ENCODE measurements around the gene RNF168. TPM values are rescaled to one million over a fixed set of nuclear protein-coding genes. Genes with fewer than 3 reads are reported as not detected.

RNF168 gene
- total RNA-seq, 1 donor from 2014 or later = 18.3 TPM

DNA sequence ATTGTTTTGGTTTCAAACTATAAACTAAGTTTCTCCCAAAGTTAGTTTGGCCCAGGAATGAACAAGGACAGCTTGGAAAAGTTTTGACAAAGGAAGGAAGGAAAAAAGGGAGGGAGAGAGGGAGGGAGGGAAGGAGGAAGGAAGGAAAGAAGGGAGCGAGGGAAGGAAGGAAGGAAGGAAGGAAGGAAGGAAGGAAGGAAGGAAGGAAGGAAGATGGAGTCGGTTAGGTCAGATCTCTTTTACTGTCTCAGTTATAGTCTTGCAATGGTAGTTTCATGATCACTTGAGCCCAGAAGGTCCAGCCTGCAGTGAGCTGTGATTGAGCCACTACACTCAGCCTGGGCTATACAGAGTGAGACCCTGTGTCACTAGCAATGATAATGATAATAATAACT, 59.1 kb downstream of the RNF168 start:
- H3K36me3 Mint-ChIP-seq (ENCODE audit: low read depth, unreplicated experiment) = no peaks in the 10 kb centered on the region
- no peaks in the 10 kb centered on the region for H3K27me3 Mint-ChIP-seq (ENCODE audit: low read depth, unreplicated experiment)
- H3K9me3 Mint-ChIP-seq (ENCODE audit: unreplicated experiment) = no peaks in the 10 kb centered on the region
- Histone ChIP-seq H3K27me3 (ENCODE audit: insufficient read depth, low read length) (no peaks in the 10 kb centered on the region), H3K79me2 (ENCODE audit: insufficient read depth, low read length) (no peaks in the 10 kb centered on the region), H2AFZ (ENCODE audit: low read depth, low read length) (no peak overlapping the region), H3K4me3 (ENCODE audit: insufficient read depth, low read depth, low read length) (no peak overlapping the region), H3K27ac (ENCODE audit: low read depth, low read length) (no peak overlapping the region), H3K9me3 (ENCODE audit: insufficient read depth, low read depth, low read length) (no peaks in the 10 kb centered on the region), H4K20me1 (ENCODE audit: insufficient read depth, low read length) (no peaks in the 10 kb centered on the region), H3K9ac (ENCODE audit: low read length) (no peak overlapping the region), H3K4me2 (ENCODE audit: low read length) (no peak overlapping the region), H3K36me3 (ENCODE audit: insufficient read depth, low read length) (no peaks in the 10 kb centered on the region), H3K4me1 (ENCODE audit: insufficient read depth, low read length) (peaks cover 4% of the 10 kb centered on the region)
- TF ChIP-seq, protein P1, sequence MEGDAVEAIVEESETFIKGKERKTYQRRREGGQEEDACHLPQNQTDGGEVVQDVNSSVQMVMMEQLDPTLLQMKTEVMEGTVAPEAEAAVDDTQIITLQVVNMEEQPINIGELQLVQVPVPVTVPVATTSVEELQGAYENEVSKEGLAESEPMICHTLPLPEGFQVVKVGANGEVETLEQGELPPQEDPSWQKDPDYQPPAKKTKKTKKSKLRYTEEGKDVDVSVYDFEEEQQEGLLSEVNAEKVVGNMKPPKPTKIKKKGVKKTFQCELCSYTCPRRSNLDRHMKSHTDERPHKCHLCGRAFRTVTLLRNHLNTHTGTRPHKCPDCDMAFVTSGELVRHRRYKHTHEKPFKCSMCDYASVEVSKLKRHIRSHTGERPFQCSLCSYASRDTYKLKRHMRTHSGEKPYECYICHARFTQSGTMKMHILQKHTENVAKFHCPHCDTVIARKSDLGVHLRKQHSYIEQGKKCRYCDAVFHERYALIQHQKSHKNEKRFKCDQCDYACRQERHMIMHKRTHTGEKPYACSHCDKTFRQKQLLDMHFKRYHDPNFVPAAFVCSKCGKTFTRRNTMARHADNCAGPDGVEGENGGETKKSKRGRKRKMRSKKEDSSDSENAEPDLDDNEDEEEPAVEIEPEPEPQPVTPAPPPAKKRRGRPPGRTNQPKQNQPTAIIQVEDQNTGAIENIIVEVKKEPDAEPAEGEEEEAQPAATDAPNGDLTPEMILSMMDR (IDR thresholded peaks at IDR 0.05; ENCODE audit: insufficient read depth, low read depth, low read length) = no peak
- no peak for TF ChIP-seq EZH2 (IDR thresholded peaks at IDR 0.05; ENCODE audit: insufficient read depth, low read length)
- no peak for FAIRE-seq
- no peak overlapping the region for H3K4me3 Mint-ChIP-seq (ENCODE audit: unreplicated experiment)
- no peaks in the 10 kb centered on the region for H3K4me1 Mint-ChIP-seq (ENCODE audit: low read depth, unreplicated experiment)
- DNase-seq (ENCODE audit: low read depth) = no peak
- H3K27ac Mint-ChIP-seq (ENCODE audit: unreplicated experiment) = no peak overlapping the region

DNA sequence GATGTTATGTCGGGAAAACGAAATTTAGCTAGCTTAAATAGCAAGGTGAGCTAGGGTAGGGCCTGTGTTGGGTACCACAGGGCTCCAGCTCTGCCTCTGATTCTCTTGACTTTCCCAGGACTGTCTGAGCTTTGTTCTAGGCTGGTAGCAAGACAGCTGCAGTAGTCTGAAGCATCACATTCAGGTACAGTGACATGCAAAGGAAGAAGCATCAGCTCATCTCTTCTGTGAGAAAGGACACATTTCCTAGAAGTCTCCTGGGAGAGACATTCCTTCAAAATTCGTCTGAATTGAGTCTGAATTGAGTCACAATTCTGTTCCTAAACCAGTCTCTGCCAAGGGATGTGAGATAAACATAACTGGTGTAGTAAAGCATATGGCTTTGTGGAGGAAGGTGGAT, 62.9 kb downstream of the RNF168 start:
- H3K9ac ChIP-seq (ENCODE audit: low read length) = no peak overlapping the region
- H3K4me1 Mint-ChIP-seq (ENCODE audit: low read depth, unreplicated experiment) = no peaks in the 10 kb centered on the region
- DNase-seq (ENCODE audit: low read depth) = no peak
- H4K20me1 ChIP-seq (ENCODE audit: insufficient read depth, low read length) = no peaks in the 10 kb centered on the region
- no peak overlapping the region for H3K4me3 Mint-ChIP-seq (ENCODE audit: unreplicated experiment)
- no peak overlapping the region for H3K27ac ChIP-seq (ENCODE audit: low read depth, low read length)
- no peaks in the 10 kb centered on the region for H3K36me3 Mint-ChIP-seq (ENCODE audit: low read depth, unreplicated experiment)
- no peak for TF ChIP-seq EZH2 (IDR thresholded peaks at IDR 0.05; ENCODE audit: insufficient read depth, low read length)
- TF ChIP-seq, protein P1 (IDR thresholded peaks at IDR 0.05; ENCODE audit: insufficient read depth, low read depth, low read length) = no peak
- H2AFZ ChIP-seq (ENCODE audit: low read depth, low read length) = no peak overlapping the region
- peaks cover 5% of the 10 kb centered on the region for H3K4me1 ChIP-seq (ENCODE audit: insufficient read depth, low read length)
- H3K36me3 ChIP-seq (ENCODE audit: insufficient read depth, low read length) = no peaks in the 10 kb centered on the region
- no peak overlapping the region for H3K27ac Mint-ChIP-seq (ENCODE audit: unreplicated experiment)
- H3K79me2 ChIP-seq (ENCODE audit: insufficient read depth, low read length) = no peaks in the 10 kb centered on the region
- no peaks in the 10 kb centered on the region for H3K9me3 Mint-ChIP-seq (ENCODE audit: unreplicated experiment)
- H3K9me3 ChIP-seq (ENCODE audit: insufficient read depth, low read depth, low read length) = no peaks in the 10 kb centered on the region
- H3K4me2 ChIP-seq (ENCODE audit: low read length) = no peak overlapping the region
- H3K4me3 ChIP-seq (ENCODE audit: insufficient read depth, low read depth, low read length) = no peak overlapping the region
- H3K27me3 Mint-ChIP-seq (ENCODE audit: low read depth, unreplicated experiment) = no peaks in the 10 kb centered on the region
- no peaks in the 10 kb centered on the region for H3K27me3 ChIP-seq (ENCODE audit: insufficient read depth, low read length)
- no peak for FAIRE-seq

- Mint-ChIP-seq H3K36me3 (ENCODE audit: low read depth, unreplicated experiment) (no peaks in the 10 kb centered on the region), H3K27ac (ENCODE audit: unreplicated experiment) (no peak overlapping the region), H3K4me1 (ENCODE audit: low read depth, unreplicated experiment) (no peaks in the 10 kb centered on the region), H3K27me3 (ENCODE audit: low read depth, unreplicated experiment) (no peaks in the 10 kb centered on the region), H3K4me3 (ENCODE audit: unreplicated experiment) (no peak overlapping the region), H3K9me3 (ENCODE audit: unreplicated experiment) (no peaks in the 10 kb centered on the region)
- Histone ChIP-seq H3K27ac (ENCODE audit: low read depth, low read length) (no peak overlapping the region), H3K79me2 (ENCODE audit: insufficient read depth, low read length) (no peaks in the 10 kb centered on the region), H3K4me3 (ENCODE audit: insufficient read depth, low read depth, low read length) (no peak overlapping the region), H4K20me1 (ENCODE audit: insufficient read depth, low read length) (no peaks in the 10 kb centered on the region), H3K4me2 (ENCODE audit: low read length) (no peak overlapping the region), H3K27me3 (ENCODE audit: insufficient read depth, low read length) (no peaks in the 10 kb centered on the region), H2AFZ (ENCODE audit: low read depth, low read length) (no peak overlapping the region), H3K4me1 (ENCODE audit: insufficient read depth, low read length) (peaks cover 5% of the 10 kb centered on the region), H3K36me3 (ENCODE audit: insufficient read depth, low read length) (no peaks in the 10 kb centered on the region), H3K9ac (ENCODE audit: low read length) (no peak overlapping the region), H3K9me3 (ENCODE audit: insufficient read depth, low read depth, low read length) (no peaks in the 10 kb centered on the region)
- DNase-seq (ENCODE audit: low read depth) = peak; percentile 55
- FAIRE-seq = no peak
- TF ChIP-seq EZH2 (IDR thresholded peaks at IDR 0.05; ENCODE audit: insufficient read depth, low read length) = no peak
- TF ChIP-seq, protein P1 (IDR thresholded peaks at IDR 0.05; ENCODE audit: insufficient read depth, low read depth, low read length) = no peak
Observed at GRCh38 chr3:196440041-196440537, 63.5 kb downstream of the RNF168 start.
